Measurements from ENCODE around the gene CALHM6.
A peak's percentile ranks its signal among the peaks of the same experiment; 100 is the strongest.

CALHM6 gene

DNA sequence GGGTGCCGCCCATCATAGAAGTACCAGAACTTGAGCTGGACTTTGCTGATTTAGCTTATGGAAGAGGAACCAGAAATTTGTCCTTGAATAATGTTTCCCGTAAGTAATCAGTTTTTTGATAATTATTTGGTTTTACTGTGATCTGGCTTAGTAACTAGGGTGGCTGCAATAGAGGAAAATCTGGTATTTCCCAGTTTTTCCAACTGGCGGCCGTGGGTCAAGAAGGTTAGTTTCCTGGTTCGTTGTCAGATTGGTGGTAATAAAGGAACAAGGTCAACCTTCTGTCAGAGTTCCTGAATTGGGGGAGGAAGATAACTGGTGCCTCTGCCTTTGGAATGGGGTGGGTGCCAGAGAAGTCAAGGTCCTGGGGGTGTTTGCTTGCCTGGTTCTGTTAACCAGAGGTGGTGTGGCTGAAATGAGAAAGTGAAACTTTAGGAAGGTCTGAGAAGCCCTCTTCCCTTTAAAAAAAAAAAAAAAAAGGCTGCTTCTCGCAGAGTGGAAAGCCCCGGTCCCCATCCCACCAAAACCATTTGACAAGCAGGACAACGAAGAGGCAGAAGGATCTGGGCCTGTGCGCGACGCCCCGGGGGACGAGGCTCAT lies at the start of gene CALHM6:
Gene CALHM6, plus strand, starts transcription at position 45 of the 601 bp plus-strand sequence. Its CDS starts 555 bp downstream, at position 600.
- DNase-seq = no peak

DNA sequence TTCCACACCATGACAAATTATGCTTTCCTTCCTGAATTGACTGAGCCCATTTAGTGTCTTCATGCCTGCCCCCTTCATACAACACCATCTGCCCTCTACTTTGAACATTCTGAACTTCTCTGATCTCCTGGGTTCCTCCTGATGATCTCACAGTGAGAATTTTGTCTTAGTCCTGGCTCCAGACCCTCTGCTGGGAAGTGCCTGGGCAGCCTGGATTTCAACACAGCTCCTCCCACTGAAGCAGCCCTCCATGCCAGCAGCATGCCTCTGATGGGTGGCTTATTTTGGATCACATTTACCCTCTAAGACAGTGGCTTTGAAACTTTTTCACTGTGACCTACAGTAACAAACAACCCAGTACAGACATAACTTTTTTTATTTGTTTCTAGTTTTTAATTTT lies 48.9 kb upstream of the CALHM6 start:
- DNase-seq = no peak

DNA sequence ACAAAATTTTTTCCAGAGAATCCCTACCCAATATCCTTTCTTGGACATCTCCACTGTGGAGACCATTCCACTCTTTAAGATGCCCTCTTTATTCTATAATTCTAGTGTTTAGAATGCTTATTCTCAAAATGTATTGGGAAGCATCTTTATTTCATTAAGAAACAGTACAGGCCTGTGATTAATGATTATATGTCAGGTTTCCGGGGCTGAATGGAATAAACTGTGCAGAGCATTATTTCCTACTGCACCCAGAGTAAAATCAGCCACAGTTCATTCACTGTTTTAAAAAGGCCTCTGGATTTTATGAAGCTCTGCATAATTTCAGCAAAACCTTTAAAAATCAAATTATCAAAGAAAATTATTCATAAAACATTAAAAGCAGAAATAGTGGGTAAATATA lies 47.8 kb upstream of the CALHM6 start:
- no peak for DNase-seq

DNA sequence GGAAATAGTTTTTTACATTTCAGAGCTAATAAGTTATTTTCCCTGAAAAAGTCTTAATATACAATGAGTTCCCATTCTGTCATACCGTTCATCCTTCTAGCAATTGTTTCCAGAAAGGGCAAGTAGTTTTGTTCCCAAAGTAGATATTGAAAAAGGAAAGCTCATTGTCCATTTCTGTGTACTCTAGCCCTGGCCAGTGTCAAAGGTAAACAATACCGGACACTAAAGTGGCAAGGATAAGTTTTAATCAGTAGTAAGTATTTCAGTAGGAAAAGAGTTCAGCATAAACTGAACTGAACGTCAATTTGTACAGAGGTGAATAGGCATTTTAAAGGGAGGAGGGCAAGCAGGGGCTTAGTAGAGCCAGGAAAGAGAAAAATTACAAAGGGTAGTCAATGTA lies 43.5 kb upstream of the CALHM6 start:
- no peak for DNase-seq

DNA sequence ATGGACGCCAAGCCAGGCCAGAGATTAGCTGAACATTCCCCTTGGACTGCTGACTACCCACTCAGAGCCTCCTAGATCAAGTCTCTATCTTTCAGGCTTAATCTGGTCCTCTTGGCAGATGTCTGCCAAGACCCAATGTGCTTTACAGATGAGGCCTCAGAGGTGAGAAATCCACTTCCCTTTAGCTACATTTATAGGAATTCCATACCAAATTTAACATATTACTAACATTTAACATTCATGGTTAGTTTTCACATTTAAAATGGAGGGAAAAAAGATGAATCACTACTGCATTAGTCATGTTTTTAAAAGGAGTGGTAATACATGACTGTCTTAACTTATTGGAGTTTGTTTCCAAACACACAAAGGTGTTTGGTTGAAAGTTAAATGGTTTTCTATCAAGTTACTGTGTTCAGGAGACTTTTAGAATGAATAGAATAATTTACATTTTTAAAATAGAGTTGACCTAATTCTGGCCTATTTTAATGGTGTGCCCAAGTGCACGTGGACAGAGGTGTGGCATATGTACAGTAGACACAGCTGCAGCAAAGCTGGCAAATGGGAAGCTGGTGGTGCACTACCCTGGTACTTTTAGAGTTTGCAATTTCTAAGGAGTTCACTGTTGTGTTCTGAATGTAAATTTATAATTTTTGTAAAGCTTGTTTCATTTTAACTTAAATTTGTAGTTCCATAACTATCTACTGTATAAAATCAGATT lies 41.9 kb upstream of the CALHM6 start:
- DNase-seq = no peak

DNA sequence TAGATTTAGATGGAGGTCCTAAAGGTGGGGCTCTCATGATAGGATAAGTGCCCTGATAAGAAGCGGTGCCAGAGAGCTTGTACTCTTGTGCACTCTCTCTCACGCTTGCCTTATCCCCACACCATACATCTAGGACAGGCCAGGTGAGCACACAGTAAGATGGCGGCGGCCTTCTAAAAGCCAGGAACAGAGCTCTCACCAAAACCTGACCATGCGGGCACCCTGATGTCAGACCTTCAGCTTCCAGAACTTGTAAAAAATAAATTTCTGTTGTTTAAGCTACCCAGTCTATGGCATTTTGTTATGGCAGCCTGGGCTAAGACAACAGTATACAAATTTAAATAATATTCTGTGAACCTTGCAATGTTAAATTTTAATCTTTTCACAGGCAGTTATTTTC lies 40.8 kb upstream of the CALHM6 start:
- DNase-seq = no peak

DNA sequence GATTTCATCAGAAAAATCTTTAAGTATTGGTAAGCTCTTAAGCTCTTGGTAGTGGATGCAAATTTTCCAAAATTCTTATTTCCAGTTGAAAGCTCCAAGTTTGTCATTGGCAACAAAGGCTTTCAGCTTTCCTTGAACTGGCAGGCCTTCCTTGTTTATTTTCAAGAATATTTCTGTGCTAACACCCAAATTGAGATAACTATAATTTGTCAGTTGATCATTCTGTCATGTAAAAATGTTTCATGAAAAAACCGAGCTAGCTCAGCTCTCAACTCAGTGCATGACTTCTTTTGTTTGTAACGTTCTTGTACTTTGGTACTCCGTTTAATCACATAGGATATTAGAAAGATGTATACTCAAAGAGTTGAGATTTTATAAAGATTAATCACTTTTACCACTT lies 38.9 kb upstream of the CALHM6 start:
- DNase-seq = no peak

DNA sequence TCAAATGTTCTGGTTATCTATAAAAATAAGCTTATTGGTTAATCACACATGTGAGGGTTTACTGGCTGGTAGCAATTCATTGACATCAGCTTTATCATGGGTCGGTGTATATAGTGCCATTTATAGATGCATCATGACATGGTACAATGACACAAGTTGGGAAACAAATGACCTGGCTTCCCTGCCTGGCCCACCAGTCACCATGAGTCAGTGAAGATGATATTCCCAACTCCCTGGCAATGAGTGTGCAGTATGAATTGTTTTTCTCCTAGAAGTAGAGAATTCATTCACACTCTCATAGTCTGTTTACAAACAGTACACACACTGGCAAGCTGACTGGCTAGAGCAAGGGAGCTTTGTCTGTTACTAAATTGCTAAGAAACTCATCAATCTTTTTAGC lies 37.2 kb upstream of the CALHM6 start:
- no peak for DNase-seq

DNA sequence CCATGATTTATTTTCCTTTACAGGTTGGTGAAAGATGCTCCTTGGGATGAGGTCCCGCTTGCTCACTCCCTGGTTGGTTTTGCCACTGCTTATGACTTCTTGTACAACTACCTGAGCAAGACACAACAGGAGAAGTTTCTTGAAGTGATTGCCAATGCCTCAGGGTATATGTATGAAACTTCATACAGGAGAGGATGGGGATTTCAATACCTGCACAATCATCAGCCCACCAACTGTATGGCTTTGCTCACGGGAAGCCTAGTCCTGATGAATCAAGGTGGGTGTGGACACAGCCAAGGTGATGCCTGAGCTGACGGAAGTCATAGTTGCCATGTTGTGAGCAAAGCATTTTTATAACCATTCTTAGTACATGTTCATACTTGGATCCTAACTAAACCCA lies 34.6 kb upstream of the CALHM6 start:
- no peak for DNase-seq

DNA sequence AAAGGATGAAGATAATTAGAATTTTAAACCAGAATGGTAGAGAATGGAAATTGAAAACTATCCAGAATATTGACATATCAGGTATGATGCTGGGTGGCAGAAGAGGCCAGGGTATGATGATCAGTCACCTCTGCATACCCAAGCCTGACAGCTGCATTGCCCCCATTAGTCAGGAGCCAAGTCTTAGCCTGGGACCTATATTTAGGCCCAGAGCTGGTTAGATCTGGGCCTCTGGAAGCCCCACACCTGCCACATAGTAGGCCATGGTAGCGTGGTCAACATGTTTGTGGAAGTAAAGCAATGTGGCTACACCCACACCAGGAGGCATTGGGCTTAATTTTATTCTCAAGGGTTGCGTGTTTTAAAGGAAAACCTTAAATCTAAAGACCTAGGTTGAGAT lies 32.1 kb upstream of the CALHM6 start:
- no peak for DNase-seq

DNA sequence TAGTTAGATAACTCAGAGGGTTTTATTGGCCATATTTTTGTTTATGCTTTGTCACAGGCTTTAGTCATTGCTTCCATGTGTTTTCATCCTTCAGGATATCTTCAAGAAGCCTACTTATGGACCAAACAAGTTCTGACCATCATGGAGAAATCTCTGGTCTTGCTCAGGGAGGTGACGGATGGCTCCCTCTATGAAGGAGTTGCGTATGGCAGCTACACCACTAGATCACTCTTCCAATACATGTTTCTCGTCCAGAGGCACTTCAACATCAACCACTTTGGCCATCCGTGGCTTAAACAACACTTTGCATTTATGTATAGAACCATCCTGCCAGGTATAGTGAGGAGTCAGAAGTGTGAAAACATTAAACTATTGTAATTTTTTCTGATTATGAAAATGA lies 30.3 kb upstream of the CALHM6 start:
- DNase-seq = no peak

DNA sequence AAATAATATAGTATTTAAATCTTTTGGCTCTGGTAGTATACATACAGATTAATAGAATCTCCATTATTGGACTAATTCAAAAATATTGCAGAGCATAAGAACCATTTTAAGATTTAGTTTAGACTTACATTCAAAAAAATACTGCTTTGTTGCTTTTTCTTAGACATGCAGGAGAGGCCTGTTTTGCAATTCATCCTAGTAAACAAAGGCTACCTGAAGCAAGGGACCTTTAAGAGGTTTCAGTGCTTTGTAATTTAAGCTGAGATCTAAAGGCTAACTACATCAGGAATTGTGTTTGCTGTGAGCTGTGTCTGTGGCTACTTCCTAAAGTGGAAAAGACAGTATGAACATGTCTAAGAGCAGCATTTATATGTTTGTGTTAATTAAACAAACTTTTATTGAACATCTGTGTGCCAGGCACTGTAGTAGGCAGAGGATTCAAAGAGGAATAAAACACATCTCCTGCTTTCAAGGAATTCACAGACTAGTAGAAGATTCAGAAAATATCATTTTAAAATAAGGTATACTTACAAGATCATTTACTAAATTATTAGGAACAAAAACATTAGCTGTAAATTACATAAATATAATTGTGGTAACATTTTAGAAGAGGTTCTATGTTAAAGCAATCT lies 29.1 kb upstream of the CALHM6 start:
- no peak for DNase-seq

DNA sequence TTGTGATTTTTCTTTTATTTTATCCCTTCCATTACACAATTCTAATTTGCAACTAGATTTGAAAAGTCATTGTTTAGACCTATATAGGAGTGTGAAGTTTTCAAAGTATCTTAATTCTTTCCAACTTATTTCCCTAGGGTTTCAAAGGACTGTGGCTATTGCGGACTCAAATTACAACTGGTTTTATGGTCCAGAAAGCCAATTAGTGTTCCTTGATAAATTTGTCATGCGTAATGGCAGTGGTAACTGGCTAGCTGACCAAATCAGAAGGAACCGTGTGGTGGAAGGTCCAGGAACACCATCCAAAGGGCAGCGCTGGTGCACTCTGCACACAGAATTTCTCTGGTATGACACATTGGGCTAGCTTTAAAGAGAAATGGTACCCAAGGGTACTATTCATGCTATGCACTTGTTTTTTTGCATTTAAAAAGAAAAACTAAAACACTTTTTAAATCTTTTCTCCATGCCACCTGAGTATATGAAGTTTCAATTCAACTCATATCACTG lies 27.9 kb upstream of the CALHM6 start:
- DNase-seq = no peak

DNA sequence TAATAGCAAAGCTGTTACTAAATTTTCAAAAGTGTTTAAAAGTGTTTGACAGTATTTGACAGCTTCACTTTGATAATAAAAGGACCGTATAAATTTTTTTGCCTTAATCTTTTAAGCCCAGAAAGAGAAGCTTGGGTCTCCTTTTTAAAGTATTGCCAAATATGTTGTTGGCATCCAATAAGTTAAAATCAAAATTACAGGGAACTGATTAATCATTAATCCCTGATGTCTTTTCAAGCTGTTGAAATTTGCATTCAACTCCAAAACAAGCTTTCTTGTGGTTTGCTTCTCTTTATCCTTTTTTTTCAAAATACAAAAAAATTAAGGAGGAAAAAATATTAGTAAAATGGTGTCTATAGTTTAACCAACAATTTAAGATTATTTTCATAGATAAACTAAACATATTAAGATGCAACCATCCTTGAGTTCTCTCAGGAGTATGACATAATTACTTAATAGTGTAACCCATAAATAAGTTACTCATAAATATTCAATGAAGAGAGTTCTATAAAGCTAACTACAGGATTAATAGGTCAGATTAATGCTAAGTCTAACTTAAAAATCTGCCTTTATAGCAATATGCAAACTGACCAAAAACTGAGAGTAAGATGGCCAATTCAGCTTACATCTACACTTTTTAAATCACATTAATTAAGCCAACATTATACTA lies 27.0 kb upstream of the CALHM6 start:
- DNase-seq = no peak

DNA sequence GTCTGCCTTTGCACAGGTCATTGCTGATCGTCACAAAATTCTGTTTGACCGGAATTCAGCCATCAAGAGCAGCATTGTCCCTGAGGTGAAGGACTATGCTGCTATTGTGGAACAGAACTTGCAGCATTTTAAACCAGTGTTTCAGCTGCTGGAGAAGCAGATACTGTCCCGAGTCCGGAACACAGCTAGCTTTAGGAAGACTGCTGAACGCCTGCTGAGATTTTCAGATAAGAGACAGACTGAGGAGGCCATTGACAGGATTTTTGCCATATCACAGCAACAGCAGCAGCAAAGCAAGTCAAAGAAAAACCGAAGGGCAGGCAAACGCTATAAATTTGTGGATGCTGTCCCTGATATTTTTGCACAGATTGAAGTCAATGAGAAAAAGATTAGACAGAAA lies 24.6 kb upstream of the CALHM6 start:
- DNase-seq = no peak

DNA sequence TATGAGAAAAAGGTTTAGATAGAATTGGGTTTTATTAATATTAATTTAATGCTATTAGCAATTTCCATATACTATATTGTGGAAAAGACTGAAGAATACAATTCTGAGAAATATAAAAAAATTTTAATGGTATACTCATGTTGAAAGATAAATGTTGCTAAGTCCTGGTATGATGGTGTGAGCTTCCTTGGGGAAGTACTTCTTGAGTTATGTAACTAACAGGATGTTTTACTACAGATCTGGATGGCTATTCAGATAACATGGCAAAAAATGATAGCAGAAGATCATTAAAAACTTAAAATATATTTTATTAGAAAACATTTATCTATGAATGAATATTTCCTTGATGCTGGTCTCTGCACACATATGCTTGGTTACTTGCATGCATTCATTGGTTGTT lies 23.5 kb upstream of the CALHM6 start:
- DNase-seq = no peak

DNA sequence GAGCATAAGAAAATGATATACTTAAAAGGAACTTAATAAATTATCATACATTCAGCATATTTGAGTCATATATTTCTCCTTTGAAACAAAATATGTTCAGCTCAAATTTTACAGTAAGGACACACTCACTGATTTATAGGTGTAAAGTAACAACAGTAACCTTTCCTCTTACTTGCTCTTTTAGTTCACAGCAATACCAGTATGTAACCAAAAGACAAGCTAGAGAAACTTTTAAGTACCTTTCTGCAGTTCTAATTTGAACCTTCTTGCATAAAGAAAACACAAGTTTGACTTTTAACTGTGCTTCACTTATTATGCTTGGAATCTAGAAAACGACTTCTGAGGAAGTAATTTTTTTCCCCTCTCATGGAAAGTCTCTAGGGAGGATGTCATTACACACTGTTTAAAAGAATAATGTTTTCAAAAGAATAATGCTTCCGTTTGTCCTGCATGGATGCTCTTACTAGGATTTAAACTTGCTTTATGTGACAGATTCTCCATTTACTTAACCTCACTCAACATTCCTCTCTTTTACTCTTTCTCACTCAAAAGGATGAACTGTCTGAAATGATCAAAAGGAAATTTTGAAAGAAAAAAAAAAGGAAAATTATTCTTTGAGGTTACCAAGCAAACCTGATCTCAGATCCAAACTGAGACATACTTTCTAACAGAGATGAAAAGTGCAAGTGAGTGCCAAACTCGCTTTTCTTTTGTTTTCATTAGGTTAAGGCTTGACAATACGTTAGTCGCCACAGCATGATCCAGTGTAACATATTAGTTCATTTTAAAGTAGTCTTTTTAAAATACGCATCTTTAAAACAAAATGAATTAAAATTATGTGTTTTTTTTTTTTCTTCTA lies 22.4 kb upstream of the CALHM6 start:
- DNase-seq = no peak

DNA sequence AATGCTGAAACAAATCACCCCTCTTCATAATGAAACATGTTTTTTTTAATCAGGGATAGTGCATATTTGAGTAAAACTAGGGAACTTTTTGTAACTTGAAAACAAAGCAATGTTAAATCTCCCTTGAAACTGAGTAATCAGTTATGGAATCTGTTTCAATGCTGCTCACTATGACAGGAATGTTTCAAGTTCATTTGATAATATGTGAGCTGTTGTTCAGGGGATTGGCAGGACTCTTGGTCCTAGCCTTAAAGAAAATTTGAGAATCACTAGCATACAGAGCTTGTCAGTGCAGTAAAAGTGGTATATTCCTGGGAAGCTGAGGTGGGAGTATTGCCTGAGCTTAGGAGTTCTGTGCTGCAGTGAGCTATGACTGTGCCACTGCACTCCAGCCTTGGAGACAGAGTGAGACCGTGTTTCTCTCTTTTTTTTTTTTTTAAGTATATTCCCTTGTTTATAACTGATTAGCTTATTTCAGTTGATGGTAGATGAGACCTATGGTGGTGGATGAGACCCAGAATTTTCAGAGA lies 21.6 kb upstream of the CALHM6 start:
- no peak for DNase-seq

DNA sequence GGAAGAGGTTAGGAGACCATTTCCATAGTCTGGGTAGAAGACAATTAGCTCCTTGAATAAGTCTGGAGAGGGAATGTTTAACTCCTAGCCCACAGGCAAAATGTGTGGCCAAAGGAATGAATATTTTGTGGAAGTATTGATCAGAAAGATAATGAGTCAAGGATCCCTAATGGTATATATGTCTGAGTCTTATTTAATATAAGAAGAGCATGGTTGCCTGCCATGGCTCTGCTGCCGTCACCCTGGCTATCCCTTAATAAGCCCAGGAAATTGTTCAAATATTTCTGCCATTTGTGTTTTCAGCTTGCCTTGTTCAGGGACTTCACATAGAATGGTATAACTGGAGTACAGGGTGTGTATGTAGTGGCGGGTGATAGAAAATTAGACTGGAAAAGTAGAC lies 18.1 kb upstream of the CALHM6 start:
- DNase-seq = no peak

DNA sequence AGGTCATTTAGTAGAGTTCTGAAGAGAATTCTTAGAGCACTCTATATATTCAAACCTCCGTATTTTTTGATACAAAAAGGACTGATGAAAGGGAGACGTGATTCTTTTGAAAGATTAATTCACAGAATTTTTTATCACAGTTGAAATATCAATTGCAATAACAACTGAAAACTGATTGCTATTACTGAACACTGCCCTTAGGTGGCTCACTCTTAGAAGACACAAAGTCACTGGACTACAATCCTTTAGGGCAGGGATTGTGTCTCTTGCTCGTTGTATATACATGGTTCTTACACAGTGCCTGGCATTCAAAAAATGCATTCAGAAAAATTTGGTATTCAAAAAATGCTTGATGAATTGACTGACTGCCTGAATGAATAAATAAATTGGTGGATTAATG lies 17.1 kb upstream of the CALHM6 start:
- DNase-seq = peak; percentile 27

DNA sequence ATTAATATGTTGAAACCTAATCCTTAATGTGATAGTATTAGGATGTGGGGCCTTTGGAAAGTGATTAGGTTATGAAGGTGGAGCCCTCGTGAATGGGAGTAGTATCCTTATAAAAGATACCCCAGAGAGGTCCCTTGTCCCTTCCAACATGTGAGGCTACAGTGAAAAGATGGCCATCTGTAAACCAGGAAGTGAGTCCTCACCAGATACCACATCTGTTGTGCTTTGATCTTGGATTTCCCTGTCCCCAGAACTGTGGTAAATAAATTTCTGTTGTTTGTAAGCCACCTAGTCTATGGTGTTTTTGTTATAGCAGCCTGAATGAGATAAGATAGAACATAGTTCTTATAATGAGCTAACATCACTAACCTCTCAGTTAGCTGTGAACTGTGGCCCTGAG lies 16.6 kb upstream of the CALHM6 start:
- no peak for DNase-seq

DNA sequence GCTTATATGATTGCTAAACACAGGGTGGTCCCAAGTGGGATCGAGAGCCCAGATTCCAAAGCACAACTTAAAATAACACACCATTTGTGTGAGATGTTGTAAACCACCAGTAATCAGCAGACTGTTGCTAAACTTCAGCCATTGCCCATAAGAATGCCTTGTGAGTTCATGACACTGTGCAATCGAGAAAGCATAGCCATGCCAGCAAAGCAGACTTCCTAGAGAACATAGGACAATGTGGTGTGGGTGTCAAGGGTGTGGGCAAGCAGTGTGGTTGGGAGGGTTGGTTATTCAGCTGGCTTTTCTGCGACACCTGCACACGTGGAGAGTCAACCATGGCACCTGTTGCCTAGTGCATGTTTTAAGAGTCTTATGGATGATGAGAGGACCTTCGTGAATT lies 16.1 kb upstream of the CALHM6 start:
- no peak for DNase-seq

DNA sequence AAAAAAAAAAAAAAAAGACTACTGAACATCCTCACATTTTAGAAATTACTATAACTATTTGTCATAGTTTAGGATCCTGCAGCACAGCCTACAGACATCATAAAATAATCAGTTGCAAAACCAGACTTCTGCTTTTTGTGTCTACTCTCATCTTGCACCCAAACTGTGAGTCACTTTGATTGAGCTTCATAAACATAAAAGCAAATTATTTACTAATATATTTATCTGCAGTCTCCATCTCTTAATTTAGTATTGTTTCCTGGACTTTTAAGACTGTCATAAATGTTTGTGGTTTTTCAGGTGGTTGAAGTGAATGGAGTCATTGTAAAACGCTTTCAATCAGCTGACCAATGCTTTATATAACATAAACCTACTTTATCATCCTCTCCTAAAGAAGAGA lies 14.8 kb upstream of the CALHM6 start:
- no peak for DNase-seq

Data from activated CD4-positive, alpha-beta T cell treated with anti-CD3 and anti-CD28 coated beads, Interleukin-2, Interleukin-6, amounts not matched to agents 100 ng/mL and 50 ng/mL, durations not matched to agents 16 hours and 8 hours (primary cell).